Uterus (tissue), 4 donors: ENCODE data around the gene GGA3. TPM values are rescaled to one million over a fixed set of nuclear protein-coding genes. Genes with fewer than 3 reads are reported as not detected.

Source experiments
- DNase-seq, 2 donors: peaks; one replicate each; pipeline ENCODE4 v3.0.0-alpha.2; 2019 to 2020
- H3K27ac ChIP-seq, 2 donors: fragments of 200-600 bp; sonication (generic); 1 replicate in 1 of 2; 2 replicates in 1 of 2; pipeline ENCODE4 v1.5.1; 2016 to 2018
- H3K27me3 ChIP-seq, 2 donors: fragments of 200-600 bp; sonication (generic); one replicate each; pipeline ENCODE4 v1.5.1; 2018 to 2019; ENCODE audit warnings: control low read depth in 1 of 2
- H3K36me3 ChIP-seq, 2 donors: fragments of 200-600 bp; sonication (generic); one replicate each; pipeline ENCODE4 v1.5.1; 2019; ENCODE audit warnings: control low read depth in 1 of 2
- H3K4me1 ChIP-seq, 2 donors: fragments of 200-600 bp; sonication (generic); one replicate each; pipeline ENCODE4 v1.5.1; 2018 to 2019; ENCODE audit warnings: control low read depth in 1 of 2
- H3K4me3 ChIP-seq, 2 donors: fragments of 200-600 bp; sonication (generic); 1 replicate in 1 of 2; 2 replicates in 1 of 2; pipeline ENCODE4 v1.5.1; 2018 to 2019; ENCODE audit warnings: mild to moderate bottlenecking in 1 of 2
- H3K9me3 ChIP-seq, 2 donors: fragments of 200-600 bp; sonication (generic); one replicate each; pipeline ENCODE4 v1.5.1; 2019; ENCODE audit warnings: control low read depth in 1 of 2
- CTCF ChIP-seq, 4 experiments: fragments of 200-600 bp in 2 of 4; fragments of 450-650 bp in 2 of 4; sonication (generic) in 2 of 4; IDR thresholded peaks; one replicate each; pipeline ENCODE4 v1.5.1; 2016 to 2019; ENCODE audit warnings: antibody characterized with exemption in 4 of 4, mild to moderate bottlenecking in 2 of 4, moderate library complexity in 1 of 4
- POLR2A ChIP-seq, 2 donors: fragments of 450-650 bp; IDR thresholded peaks; one replicate each; pipeline ENCODE4 v1.6.1; 2016; ENCODE audit warnings: antibody characterized with exemption in 2 of 2, mild to moderate bottlenecking in 1 of 2, moderate library complexity in 1 of 2
- intact Hi-C: fragments of 100-400 bp; cut with DNase I; formaldehyde crosslinking; loops from one replicate; pipeline ENCODE4 v1.15.1; 2023; ENCODE audit warnings: low total_unique reads
- total RNA-seq, 4 donors: library from RNA; depleted of rRNA in 3 of 4; stranded (reverse); fragments of >200 nt in 3 of 4; gene quantifications; one replicate each; pipeline versions ENCODE4 v1.1.0 to v1.2.4, GENCODE V29; 2014 to 2023
- donor health status: DM: yes; HTN: yes; CAD: no.

GGA3 gene
- total RNA-seq, 4 donors from 2014 or later: 9.4 to 104 (median 40.1) TPM

GRCh38 chr17:75205037-75205792 is 56.2 kb downstream of the GGA3 start, which contains the start of gene NUP85:
NUP85 (plus strand) TSS chr17:75205679; CDS start chr17:75205762, 83 bp downstream.
- H3K27me3 ChIP-seq: no peaks in the 10 kb centered on the region
- H3K9me3 ChIP-seq: no peaks in the 10 kb centered on the region
- intact Hi-C loops: loop anchor here (10.0 kb wide), 1 partner anchor 240 kb away; no protein-coding TSS in a partner anchor
- peak; percentile 92 to 94 for DNase-seq
- H3K4me1 ChIP-seq: no peaks in the 10 kb centered on the region
- TF ChIP-seq CTCF (IDR thresholded peaks at IDR 0.05) (peak in 2 of 4 experiments; percentile 20 to 41), POLR2A (IDR thresholded peaks at IDR 0.05) (peak; percentile 37 to 74)
- H3K27ac ChIP-seq: peak within 1 kb of the TSS; percentile 90 to 98
- H3K4me3 ChIP-seq: peak within 1 kb of the TSS; percentile 71 to 98
- H3K36me3 ChIP-seq: no peaks in the 10 kb centered on the region

GRCh38 chr17:75199886-75200618 is 61.4 kb downstream of the GGA3 start:
- Histone ChIP-seq H3K9me3 (no peaks in the 10 kb centered on the region), H3K27me3 (no peaks in the 10 kb centered on the region), H3K36me3 (no peaks in the 10 kb centered on the region), H3K4me3 (no peak overlapping the region), H3K27ac (no peak overlapping the region), H3K4me1 (no peaks in the 10 kb centered on the region)
- no peak for DNase-seq
- no peak for TF ChIP-seq POLR2A (IDR thresholded peaks at IDR 0.05)
- no peak for TF ChIP-seq CTCF (IDR thresholded peaks at IDR 0.05)
- intact Hi-C loops: loop anchor here (10.0 kb wide), 1 partner anchor 235 kb away; no protein-coding TSS in a partner anchor

- Histone ChIP-seq H3K4me3 (no peak overlapping the region), H3K36me3 (no peaks in the 10 kb centered on the region), H3K4me1 (no peaks in the 10 kb centered on the region), H3K9me3 (no peaks in the 10 kb centered on the region), H3K27me3 (no peaks in the 10 kb centered on the region), H3K27ac (no peak overlapping the region)
- intact Hi-C loops: no loop called here
- DNase-seq: no peak
- TF ChIP-seq CTCF (IDR thresholded peaks at IDR 0.05): no peak
- no peak for TF ChIP-seq POLR2A (IDR thresholded peaks at IDR 0.05)
These were observed 66.5 kb downstream of the GGA3 start for GRCh38 chr17:75194879-75195278.

- no peak overlapping the region for H3K4me3 ChIP-seq
- no peaks in the 10 kb centered on the region for H3K27me3 ChIP-seq
- H3K4me1 ChIP-seq: no peaks in the 10 kb centered on the region
- TF ChIP-seq POLR2A (IDR thresholded peaks at IDR 0.05): no peak
- no peak for TF ChIP-seq CTCF (IDR thresholded peaks at IDR 0.05)
- H3K36me3 ChIP-seq: no peaks in the 10 kb centered on the region
- intact Hi-C loops: no loop called here
- H3K27ac ChIP-seq: no peak overlapping the region
- no peak for DNase-seq
- no peaks in the 10 kb centered on the region for H3K9me3 ChIP-seq
These were observed 69.8 kb downstream of the GGA3 start for GRCh38 chr17:75191584-75191983.

- H3K27me3 ChIP-seq: no peaks in the 10 kb centered on the region
- no peak for DNase-seq
- no peak for TF ChIP-seq CTCF (IDR thresholded peaks at IDR 0.05)
- TF ChIP-seq POLR2A (IDR thresholded peaks at IDR 0.05): no peak
- no peaks in the 10 kb centered on the region for H3K4me1 ChIP-seq
- no peak overlapping the region for H3K27ac ChIP-seq
- intact Hi-C loops: no loop called here
- H3K36me3 ChIP-seq: no peaks in the 10 kb centered on the region
- no peaks in the 10 kb centered on the region for H3K9me3 ChIP-seq
- no peak overlapping the region for H3K4me3 ChIP-seq
These were observed 72.8 kb downstream of the GGA3 start for GRCh38 chr17:75188614-75189013.
